OCI-LY3 (cell line): ENCODE data around the gene CEP131.

Source experiments
- CTCF ChIP-seq: fragments of 200-600, 300-600 bp; sonication (generic); IDR thresholded peaks from 2 replicates; pipeline ENCODE4 v1.5.1; 2014; ENCODE audit warnings: antibody characterized with exemption, low read length, low read depth
- EZH2phosphoT487 ChIP-seq: fragments of 200-600 bp; shearing (Covaris generic); IDR thresholded peaks from 2 replicates; pipeline ENCODE4 v1.6.1; 2018; ENCODE audit warnings: antibody characterized with exemption, mixed run types, low read depth

- TF ChIP-seq CTCF (no peak), EZH2phosphoT487 (no peak)
Measured at GRCh38 chr17:81143200-81143527, 79.6 kb downstream of the CEP131 start.
